ENCODE results near the gene CSF3.

CSF3 gene

DNA sequence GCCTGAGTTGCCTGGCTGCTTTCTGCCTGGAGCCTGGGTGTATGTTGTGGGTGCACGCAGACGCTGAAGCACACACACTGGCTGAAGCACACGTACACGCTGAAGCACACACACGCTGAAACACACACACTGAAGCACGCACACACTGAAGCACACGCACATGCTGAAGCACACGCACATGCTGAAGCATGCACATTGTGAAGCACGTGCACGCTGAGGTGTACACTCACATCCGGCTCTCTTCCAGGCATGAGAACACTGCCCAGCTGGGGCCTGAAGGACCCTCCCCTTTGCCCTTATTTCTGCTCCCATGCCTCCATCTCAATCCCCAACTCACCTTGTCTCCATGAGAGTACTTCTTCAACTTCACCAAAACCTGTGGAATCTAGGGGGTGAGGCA, 16.5 kb downstream of the CSF3 start:
- H3K4me3 ChIP-seq (ENCODE audit: low read depth, low read length), result no peak overlapping the region
- TF ChIP-seq, protein P1, sequence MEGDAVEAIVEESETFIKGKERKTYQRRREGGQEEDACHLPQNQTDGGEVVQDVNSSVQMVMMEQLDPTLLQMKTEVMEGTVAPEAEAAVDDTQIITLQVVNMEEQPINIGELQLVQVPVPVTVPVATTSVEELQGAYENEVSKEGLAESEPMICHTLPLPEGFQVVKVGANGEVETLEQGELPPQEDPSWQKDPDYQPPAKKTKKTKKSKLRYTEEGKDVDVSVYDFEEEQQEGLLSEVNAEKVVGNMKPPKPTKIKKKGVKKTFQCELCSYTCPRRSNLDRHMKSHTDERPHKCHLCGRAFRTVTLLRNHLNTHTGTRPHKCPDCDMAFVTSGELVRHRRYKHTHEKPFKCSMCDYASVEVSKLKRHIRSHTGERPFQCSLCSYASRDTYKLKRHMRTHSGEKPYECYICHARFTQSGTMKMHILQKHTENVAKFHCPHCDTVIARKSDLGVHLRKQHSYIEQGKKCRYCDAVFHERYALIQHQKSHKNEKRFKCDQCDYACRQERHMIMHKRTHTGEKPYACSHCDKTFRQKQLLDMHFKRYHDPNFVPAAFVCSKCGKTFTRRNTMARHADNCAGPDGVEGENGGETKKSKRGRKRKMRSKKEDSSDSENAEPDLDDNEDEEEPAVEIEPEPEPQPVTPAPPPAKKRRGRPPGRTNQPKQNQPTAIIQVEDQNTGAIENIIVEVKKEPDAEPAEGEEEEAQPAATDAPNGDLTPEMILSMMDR (IDR thresholded peaks at IDR 0.05; ENCODE audit: borderline replicate concordance, insufficient read depth, low read depth, low read length), result no peak

DNA sequence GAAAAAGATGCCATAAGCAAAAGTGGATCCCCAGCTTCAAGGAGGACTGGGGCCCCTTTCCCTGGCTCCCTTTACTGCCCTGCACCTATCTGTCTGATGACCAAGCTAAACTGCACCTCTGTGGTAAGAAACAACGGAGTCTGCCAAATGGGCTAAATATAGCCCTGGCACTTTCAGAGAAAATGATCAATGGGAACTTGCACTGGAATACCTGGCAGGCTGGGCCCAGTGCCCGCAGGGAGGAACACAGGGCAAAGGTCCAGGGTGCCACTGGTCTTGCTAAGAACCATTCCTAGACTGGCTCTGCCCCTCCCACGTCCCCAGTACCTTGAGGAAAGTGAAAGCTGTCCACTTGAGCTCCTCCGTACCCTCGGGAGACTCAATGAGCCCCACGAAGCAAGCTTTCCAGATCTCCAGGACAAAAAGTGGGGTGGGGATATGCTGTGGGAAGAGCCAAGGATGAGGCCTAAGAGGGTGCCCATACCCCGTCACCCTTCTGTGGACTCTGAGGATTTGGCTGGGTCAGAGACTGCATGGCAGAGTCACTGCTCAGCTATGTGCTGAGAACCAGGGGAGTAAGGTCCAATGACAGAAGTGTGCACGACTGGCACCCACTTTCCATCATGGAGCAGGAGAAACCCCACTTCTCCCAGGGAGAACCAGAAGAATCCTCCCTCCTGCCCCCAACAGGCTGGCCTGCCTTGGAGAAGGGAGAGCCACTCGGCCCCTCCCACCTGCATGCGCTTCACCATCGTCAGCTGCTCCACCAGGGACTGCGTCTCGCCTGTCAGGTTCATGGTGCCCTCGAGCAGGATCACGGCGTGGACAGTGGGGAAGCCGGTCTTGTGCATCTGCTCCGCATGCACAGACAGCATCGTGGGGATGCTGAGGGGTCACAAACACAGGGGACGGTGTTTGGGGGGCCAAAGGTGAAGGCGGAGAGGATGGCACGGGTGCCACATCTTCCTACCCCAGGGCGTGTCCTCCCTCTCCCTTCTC, 17.4 kb downstream of the CSF3 start:
- TF ChIP-seq, protein P1 (IDR thresholded peaks at IDR 0.05; ENCODE audit: borderline replicate concordance, insufficient read depth, low read depth, low read length), result no peak

GRCh38 chr17:40033339-40033738, 18.1 kb downstream of the CSF3 start:
- no peak overlapping the region for H3K4me3 ChIP-seq (ENCODE audit: low read depth, low read length)
- TF ChIP-seq, protein P1 (IDR thresholded peaks at IDR 0.05; ENCODE audit: borderline replicate concordance, insufficient read depth, low read depth, low read length), result no peak

More for the DNA sequence above, 17.4 kb downstream of the CSF3 start:
- H3K4me3 ChIP-seq (ENCODE audit: low read depth, low read length), result no peak overlapping the region

DNA sequence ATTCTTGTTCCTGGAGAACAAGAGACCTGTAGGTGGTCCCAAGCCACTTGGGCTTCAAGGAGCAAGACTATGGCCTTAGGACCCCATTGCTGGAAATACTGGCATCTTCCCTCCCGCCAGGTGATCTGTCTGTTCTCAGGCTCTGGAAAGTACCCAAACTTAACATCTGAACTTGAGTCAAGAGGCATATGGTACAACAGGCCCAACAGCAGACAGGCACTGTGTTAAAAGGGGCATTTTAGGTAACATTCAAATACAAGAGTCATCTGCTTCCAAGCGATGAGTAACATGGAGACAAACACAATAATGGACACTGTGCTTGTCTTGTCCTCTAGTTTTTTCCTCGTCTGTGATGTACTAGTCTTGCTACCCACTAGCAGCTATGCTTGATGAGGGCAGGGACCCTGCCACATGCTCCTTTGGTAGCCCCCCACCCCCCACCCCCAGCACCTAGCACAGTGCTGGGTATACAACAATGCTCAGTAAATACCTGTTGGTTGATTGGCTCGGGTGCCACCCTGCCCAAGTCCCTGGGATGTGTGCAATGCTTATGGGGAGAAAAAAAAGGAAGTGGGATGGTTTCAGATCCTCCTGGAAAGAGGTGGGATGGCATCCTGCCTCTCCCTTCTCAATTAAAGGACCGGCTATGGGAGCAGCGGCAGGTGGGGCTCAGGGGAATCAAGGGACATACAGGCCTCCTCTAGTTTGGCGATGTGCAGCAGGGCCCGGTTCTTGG, 19.4 kb downstream of the CSF3 start:
- TF ChIP-seq, protein P1 (IDR thresholded peaks at IDR 0.05; ENCODE audit: borderline replicate concordance, insufficient read depth, low read depth, low read length), result no peak
- no peak overlapping the region for H3K4me3 ChIP-seq (ENCODE audit: low read depth, low read length)

GRCh38 chr17:40035162-40035559, 19.9 kb downstream of the CSF3 start:
- H3K4me3 ChIP-seq (ENCODE audit: low read depth, low read length), result no peak overlapping the region
- TF ChIP-seq, protein P1 (IDR thresholded peaks at IDR 0.05; ENCODE audit: borderline replicate concordance, insufficient read depth, low read depth, low read length), result peak; percentile 52; the same call in 1 of the 2 replicates

GRCh38 chr17:40038882-40039513, 23.8 kb downstream of the CSF3 start:
- no peak overlapping the region for H3K4me3 ChIP-seq (ENCODE audit: low read depth, low read length)
- TF ChIP-seq, protein P1 (IDR thresholded peaks at IDR 0.05; ENCODE audit: borderline replicate concordance, insufficient read depth, low read depth, low read length), result peak; percentile 33; the same call in 1 of the 2 replicates
